Measurements from ENCODE around the gene ATG9A.

- TF ChIP-seq CTCF (IDR thresholded peaks at IDR 0.05; ENCODE audit: insufficient read depth, low read length, poor library complexity, severe bottlenecking) (no peak), EZH2phosphoT487 (conservative IDR thresholded peaks at IDR 0.05; ENCODE audit: low read length) (no peak)
Measured at GRCh38 chr2:219214141-219214540, 15.3 kb downstream of the ATG9A start.

Measured in SU-DHL-6 (cell line).